Measurements from ENCODE around the gene EPB41L1.
A peak's percentile ranks its signal among the peaks of the same experiment; 100 is the strongest.

EPB41L1 gene

GRCh38 chr20:36154700-36155628, at the start of gene EPB41L1:
TSS of gene EPB41L1 (plus strand) at chr20:36154740. CDS start at chr20:36173778, 19,038 bp downstream.
- DNase-seq = no peak

- no peak for DNase-seq
Measured at GRCh38 chr20:36104856-36105255, 49.7 kb upstream of the EPB41L1 start.

- no peak for DNase-seq
Measured at GRCh38 chr20:36105711-36106226, 48.8 kb upstream of the EPB41L1 start.

- no peak for DNase-seq
Measured at GRCh38 chr20:36106606-36107005, 47.9 kb upstream of the EPB41L1 start.

- no peak for DNase-seq
Measured at GRCh38 chr20:36107881-36108280, 46.7 kb upstream of the EPB41L1 start.

- no peak for DNase-seq
Measured at GRCh38 chr20:36109251-36109947, 45.1 kb upstream of the EPB41L1 start.

GRCh38 chr20:36110994-36111393, 43.5 kb upstream of the EPB41L1 start:
- no peak for DNase-seq

GRCh38 chr20:36112112-36112511, 42.4 kb upstream of the EPB41L1 start:
- no peak for DNase-seq

- DNase-seq = no peak
Measured at GRCh38 chr20:36113036-36113435, 41.5 kb upstream of the EPB41L1 start.

- DNase-seq = no peak
Measured at GRCh38 chr20:36113566-36114250, 40.8 kb upstream of the EPB41L1 start.

GRCh38 chr20:36114707-36115106, 39.8 kb upstream of the EPB41L1 start:
- DNase-seq = no peak

GRCh38 chr20:36115925-36116324, 38.6 kb upstream of the EPB41L1 start:
- no peak for DNase-seq

- DNase-seq = peak; percentile 69
Measured at GRCh38 chr20:36116807-36117441, 37.6 kb upstream of the EPB41L1 start.

- no peak for DNase-seq
Measured at GRCh38 chr20:36117638-36118037, 36.9 kb upstream of the EPB41L1 start.

- no peak for DNase-seq
Measured at GRCh38 chr20:36118371-36118770, 36.2 kb upstream of the EPB41L1 start.

- DNase-seq = no peak
Measured at GRCh38 chr20:36119537-36119936, 35.0 kb upstream of the EPB41L1 start.

- no peak for DNase-seq
Measured at GRCh38 chr20:36120241-36120640, 34.3 kb upstream of the EPB41L1 start.

- no peak for DNase-seq
Measured at GRCh38 chr20:36120991-36121390, 33.5 kb upstream of the EPB41L1 start.

- no peak for DNase-seq
Measured at GRCh38 chr20:36121981-36122930, 32.3 kb upstream of the EPB41L1 start.

- no peak for DNase-seq
Measured at GRCh38 chr20:36122931-36123288, 31.6 kb upstream of the EPB41L1 start.

GRCh38 chr20:36125097-36125496, 29.4 kb upstream of the EPB41L1 start:
- no peak for DNase-seq
